ENCODE results near the gene GDPD1. TPM values are rescaled to one million over a fixed set of nuclear protein-coding genes. Genes with fewer than 3 reads are reported as not detected.

Gene GDPD1
- polyA plus RNA-seq, 2 of the 4 experiments (the other 2 are of a cell fraction): 2.4 to 6.7 TPM

DNA sequence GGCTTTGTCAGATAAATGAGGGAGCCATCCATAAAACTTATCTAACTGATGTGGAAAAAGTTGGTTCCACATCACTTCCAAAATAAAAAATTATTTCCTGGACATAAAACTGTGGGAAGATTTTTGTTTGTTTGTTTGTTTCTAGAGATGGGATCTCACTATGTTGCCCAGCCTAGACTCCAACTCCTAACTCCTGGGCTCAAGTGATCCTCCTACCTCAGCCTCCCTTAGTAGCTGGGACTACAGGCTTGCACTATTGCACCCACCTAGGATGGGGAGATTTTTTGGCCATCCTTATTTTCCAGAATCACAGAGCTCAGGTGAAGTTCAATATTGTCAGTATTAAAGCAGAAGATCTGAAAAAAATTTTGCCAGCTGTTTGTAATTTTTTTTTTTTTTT, 34.3 kb upstream of the GDPD1 start:
- no peak for FAIRE-seq
- Histone ChIP-seq H3K4me3 (no peak overlapping the region), H3K4me2 (no peak overlapping the region), H3K27ac (no peak overlapping the region), H3K4me1 (no peaks in the 10 kb centered on the region), H3K9me3 (no peaks in the 10 kb centered on the region)
- ChIA-PET POLR2A (interaction anchor here (1.0 kb wide), 1 partner anchor 200 kb away, joined by 3 read pairs; no protein-coding TSS in a partner anchor), CTCF (interaction anchor here (0.6 to 3.3 kb wide), 6 partner anchors 12 to 76 kb away, joined by 3 to 13 read pairs (median 3); no protein-coding TSS in a partner anchor)
- no peak for ATAC-seq
- DNase-seq (ENCODE audit: low read depth in 1 of 2, low spot score in 1 of 2): no peak
- TF ChIP-seq ZFP36 (IDR thresholded peaks at IDR 0.05; ENCODE audit: borderline replicate concordance, partially characterized antibody) (no peak), NFE2L2 (conservative IDR thresholded peaks at IDR 0.05; ENCODE audit: low read length) (no peak), KDM5A (IDR thresholded peaks at IDR 0.05) (no peak), MYC (IDR thresholded peaks at IDR 0.05; ENCODE audit: borderline replicate concordance, low read length) (no peak), NPAS2 (CRISPR knock-in tag; IDR thresholded peaks at IDR 0.05; ENCODE audit: borderline replicate concordance) (no peak), MAFK (IDR thresholded peaks at IDR 0.05; ENCODE audit: partially characterized antibody) (no peak), TFCP2L1 (CRISPR knock-in tag; IDR thresholded peaks at IDR 0.05) (no peak), FOSB (CRISPR knock-in tag; IDR thresholded peaks at IDR 0.05) (no peak), BHLHE40 (IDR thresholded peaks at IDR 0.05; ENCODE audit: low read depth, low read length) (no peak), MAZ (IDR thresholded peaks at IDR 0.05; ENCODE audit: borderline replicate concordance, low read depth, low read length) (no peak)
- TF ChIP-seq, protein P1, sequence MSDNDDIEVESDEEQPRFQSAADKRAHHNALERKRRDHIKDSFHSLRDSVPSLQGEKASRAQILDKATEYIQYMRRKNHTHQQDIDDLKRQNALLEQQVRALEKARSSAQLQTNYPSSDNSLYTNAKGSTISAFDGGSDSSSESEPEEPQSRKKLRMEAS (IDR thresholded peaks at IDR 0.05): no peak
- TF ChIP-seq, protein P2, sequence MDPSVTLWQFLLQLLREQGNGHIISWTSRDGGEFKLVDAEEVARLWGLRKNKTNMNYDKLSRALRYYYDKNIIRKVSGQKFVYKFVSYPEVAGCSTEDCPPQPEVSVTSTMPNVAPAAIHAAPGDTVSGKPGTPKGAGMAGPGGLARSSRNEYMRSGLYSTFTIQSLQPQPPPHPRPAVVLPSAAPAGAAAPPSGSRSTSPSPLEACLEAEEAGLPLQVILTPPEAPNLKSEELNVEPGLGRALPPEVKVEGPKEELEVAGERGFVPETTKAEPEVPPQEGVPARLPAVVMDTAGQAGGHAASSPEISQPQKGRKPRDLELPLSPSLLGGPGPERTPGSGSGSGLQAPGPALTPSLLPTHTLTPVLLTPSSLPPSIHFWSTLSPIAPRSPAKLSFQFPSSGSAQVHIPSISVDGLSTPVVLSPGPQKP (IDR thresholded peaks at IDR 0.05; ENCODE audit: low read depth, low read length): no peak
- TF ChIP-seq, protein P3, sequence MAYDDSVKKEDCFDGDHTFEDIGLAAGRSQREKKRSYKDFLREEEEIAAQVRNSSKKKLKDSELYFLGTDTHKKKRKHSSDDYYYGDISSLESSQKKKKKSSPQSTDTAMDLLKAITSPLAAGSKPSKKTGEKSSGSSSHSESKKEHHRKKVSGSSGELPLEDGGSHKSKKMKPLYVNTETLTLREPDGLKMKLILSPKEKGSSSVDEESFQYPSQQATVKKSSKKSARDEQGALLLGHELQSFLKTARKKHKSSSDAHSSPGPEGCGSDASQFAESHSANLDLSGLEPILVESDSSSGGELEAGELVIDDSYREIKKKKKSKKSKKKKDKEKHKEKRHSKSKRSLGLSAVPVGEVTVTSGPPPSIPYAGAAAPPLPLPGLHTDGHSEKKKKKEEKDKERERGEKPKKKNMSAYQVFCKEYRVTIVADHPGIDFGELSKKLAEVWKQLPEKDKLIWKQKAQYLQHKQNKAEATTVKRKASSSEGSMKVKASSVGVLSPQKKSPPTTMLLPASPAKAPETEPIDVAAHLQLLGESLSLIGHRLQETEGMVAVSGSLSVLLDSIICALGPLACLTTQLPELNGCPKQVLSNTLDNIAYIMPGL (CRISPR knock-in tag; IDR thresholded peaks at IDR 0.05; ENCODE audit: borderline replicate concordance): no peak

DNA sequence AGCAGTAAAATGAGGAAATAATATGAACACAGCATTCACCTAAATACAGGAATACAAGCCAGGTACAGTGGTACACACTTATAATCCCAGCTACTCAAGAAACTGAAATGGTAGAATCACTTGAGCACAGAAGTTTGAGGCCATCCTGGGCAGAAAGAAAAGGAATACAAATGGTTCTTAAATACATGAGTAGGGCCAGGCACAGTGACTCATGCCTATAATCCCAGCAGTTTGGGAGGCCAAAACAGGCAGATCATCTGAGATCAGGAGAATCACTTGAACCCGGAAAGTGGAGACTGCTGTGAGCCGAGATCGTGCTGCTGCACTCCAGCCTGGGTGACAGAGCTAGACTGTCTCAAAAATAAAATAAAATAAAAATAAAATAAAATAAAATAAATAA, 33.5 kb upstream of the GDPD1 start:
- no peaks in the 10 kb centered on the region for H3K9me3 ChIP-seq
- no peak overlapping the region for H3K4me2 ChIP-seq
- no peak for DNase-seq (ENCODE audit: low read depth in 1 of 2, low spot score in 1 of 2)
- ChIA-PET CTCF (interaction anchor here (2.6 kb wide), 1 partner anchor 11 kb away, joined by 13 read pairs; no protein-coding TSS in a partner anchor), POLR2A (no interaction called here)
- H3K4me1 ChIP-seq: no peaks in the 10 kb centered on the region
- H3K27ac ChIP-seq: no peak overlapping the region
- FAIRE-seq: no peak
- ATAC-seq: no peak
- TF ChIP-seq KDM1A (IDR thresholded peaks at IDR 0.05; ENCODE audit: low read depth) (no peak), CEBPB (IDR thresholded peaks at IDR 0.05) (no peak), EHF (CRISPR knock-in tag; IDR thresholded peaks at IDR 0.05) (no peak), HDAC2 (IDR thresholded peaks at IDR 0.05) (no peak), SREBF2 (IDR thresholded peaks at IDR 0.05) (no peak)
- TF ChIP-seq, protein P4, sequence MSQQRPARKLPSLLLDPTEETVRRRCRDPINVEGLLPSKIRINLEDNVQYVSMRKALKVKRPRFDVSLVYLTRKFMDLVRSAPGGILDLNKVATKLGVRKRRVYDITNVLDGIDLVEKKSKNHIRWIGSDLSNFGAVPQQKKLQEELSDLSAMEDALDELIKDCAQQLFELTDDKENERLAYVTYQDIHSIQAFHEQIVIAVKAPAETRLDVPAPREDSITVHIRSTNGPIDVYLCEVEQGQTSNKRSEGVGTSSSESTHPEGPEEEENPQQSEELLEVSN (IDR thresholded peaks at IDR 0.05; ENCODE audit: borderline replicate concordance, low read depth): no peak
- TF ChIP-seq, protein P5, sequence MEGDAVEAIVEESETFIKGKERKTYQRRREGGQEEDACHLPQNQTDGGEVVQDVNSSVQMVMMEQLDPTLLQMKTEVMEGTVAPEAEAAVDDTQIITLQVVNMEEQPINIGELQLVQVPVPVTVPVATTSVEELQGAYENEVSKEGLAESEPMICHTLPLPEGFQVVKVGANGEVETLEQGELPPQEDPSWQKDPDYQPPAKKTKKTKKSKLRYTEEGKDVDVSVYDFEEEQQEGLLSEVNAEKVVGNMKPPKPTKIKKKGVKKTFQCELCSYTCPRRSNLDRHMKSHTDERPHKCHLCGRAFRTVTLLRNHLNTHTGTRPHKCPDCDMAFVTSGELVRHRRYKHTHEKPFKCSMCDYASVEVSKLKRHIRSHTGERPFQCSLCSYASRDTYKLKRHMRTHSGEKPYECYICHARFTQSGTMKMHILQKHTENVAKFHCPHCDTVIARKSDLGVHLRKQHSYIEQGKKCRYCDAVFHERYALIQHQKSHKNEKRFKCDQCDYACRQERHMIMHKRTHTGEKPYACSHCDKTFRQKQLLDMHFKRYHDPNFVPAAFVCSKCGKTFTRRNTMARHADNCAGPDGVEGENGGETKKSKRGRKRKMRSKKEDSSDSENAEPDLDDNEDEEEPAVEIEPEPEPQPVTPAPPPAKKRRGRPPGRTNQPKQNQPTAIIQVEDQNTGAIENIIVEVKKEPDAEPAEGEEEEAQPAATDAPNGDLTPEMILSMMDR (IDR thresholded peaks at IDR 0.05): no peak
- H3K4me3 ChIP-seq: no peak overlapping the region
- WGBS (ENCODE audit: missing lambda C conversion rate): 93% methylated on average over 3 of the region's 3 CpGs

Measured in A549 (cell line).